ENCODE measurements around the gene SMAP2. TPM values are rescaled to one million over a fixed set of nuclear protein-coding genes. Genes with fewer than 3 reads are reported as not detected.
"Not testable (repeated sequence)": the region's sequence is repeated elsewhere in the genome, so short reads cannot be mapped to it uniquely, and the experiment has no call there.

Gene SMAP2
- total and polyA plus RNA-seq, 10 of the 15 experiments (the other 5 are each of a cell fraction or from before 2014, with no cell fraction given), result 33.4 to 177 (median 105) TPM

GRCh38 chr1:40387381-40388306 is 14.1 kb downstream of the SMAP2 start:
- peaks cover 69% of the 10 kb centered on the region for H3K4me1 ChIP-seq (ENCODE audit: control insufficient read depth, insufficient read depth, low read length)
- BruUV-seq (replicated peaks); H3K9me3 ChIP-seq (replicated peaks; ENCODE audit: control insufficient read depth, insufficient read depth, low read length); ATAC-seq; DNase-seq (ENCODE audit: low read depth, low spot score); intact Hi-C loops (cut with micrococcal nuclease; ENCODE audit: unreplicated experiment); H4K20me1 ChIP-seq (ENCODE audit: control insufficient read depth, insufficient read depth); H3K27me3 ChIP-seq (replicated peaks in 1 of 2; ENCODE audit: control insufficient read depth in 2 of 2, insufficient read depth in 2 of 2, low read length in 1 of 2); FAIRE-seq; H2AFZ ChIP-seq (ENCODE audit: control insufficient read depth, low read depth, low read length); in situ Hi-C loops (cut with MboI): not testable (repeated sequence)
- peaks cover 2 to 13% of the 10 kb centered on the region in 2 experiments for H3K36me3 ChIP-seq (ENCODE audit: control insufficient read depth in 2 of 2, insufficient read depth in 2 of 2, low read length in 1 of 2)
- H3K4me3 ChIP-seq, result peak overlapping the region; percentile 66; the same call in 1 of the 2 replicates
- 74% methylated on average over 29 of the region's 38 CpGs for WGBS (ENCODE audit: insufficient coverage, insufficient replicate concordance, low lambda C conversion rate, missing lambda C conversion rate)
- H3K4me2 ChIP-seq (ENCODE audit: control insufficient read depth, insufficient read depth), result peak overlapping the region; percentile 96
- ChIA-PET SMC1A (ENCODE audit: uncharacterized antibody, unreplicated experiment) (interaction anchor here (0.7 to 18.1 kb wide), 8 partner anchors 11 to 73 kb away, joined by 3 to 426 read pairs (median 26); partner anchors contain the start of gene SMAP2), POLR2A (interaction anchor here (0.6 to 15.7 kb wide), 8 partner anchors 7 to 386 kb away, joined by 3 to 243 read pairs (median 4); partner anchors contain the start of gene SMAP2), CTCF (interaction anchor here (1.2 to 18.7 kb wide), 9 partner anchors 8 to 235 kb away, joined by 3 to 271 read pairs (median 9); partner anchors contain the start of gene SMAP2), RAD21 (ENCODE audit: unreplicated experiment) (interaction anchor here (0.9 to 12.1 kb wide), 9 partner anchors 11 to 303 kb away, joined by 3 to 189 read pairs (median 12); partner anchors contain the start of genes COL9A2 and SMAP2)
- peak overlapping the region; percentile 97 for H3K27ac ChIP-seq (ENCODE audit: control insufficient read depth, insufficient read depth)
- TF ChIP-seq POLR2AphosphoS5 (IDR thresholded peaks at IDR 0.05; ENCODE audit: low read length) (0 out of 2 replicates have a peak, but pooled peaks have one; percentile 5), ZNF687 (IDR thresholded peaks at IDR 0.05) (peak; percentile 31; the same call in 1 of the 2 replicates), LARP7 (IDR thresholded peaks at IDR 0.05) (peak; percentile 37; the same call in 1 of the 2 replicates)
- H3K79me2 ChIP-seq (ENCODE audit: control insufficient read depth, insufficient read depth, low read length), result peaks cover 94% of the 10 kb centered on the region
- peak overlapping the region; percentile 91 for H3K9ac ChIP-seq (ENCODE audit: control insufficient read depth, insufficient read depth, low read length)

GRCh38 chr1:40388456-40389321 is 15.2 kb downstream of the SMAP2 start:
- H3K4me3 ChIP-seq; DNase-seq (ENCODE audit: low read depth, low spot score); H3K9me3 ChIP-seq (replicated peaks; ENCODE audit: control insufficient read depth, insufficient read depth, low read length); BruUV-seq (replicated peaks); intact Hi-C loops (cut with micrococcal nuclease; ENCODE audit: unreplicated experiment); FAIRE-seq; in situ Hi-C loops (cut with MboI); H3K27me3 ChIP-seq (replicated peaks in 1 of 2; ENCODE audit: control insufficient read depth in 2 of 2, insufficient read depth in 2 of 2, low read length in 1 of 2); H4K20me1 ChIP-seq (ENCODE audit: control insufficient read depth, insufficient read depth); H3K9ac ChIP-seq (ENCODE audit: control insufficient read depth, insufficient read depth, low read length); ATAC-seq; H2AFZ ChIP-seq (ENCODE audit: control insufficient read depth, low read depth, low read length): not testable (repeated sequence)
- ChIA-PET CTCF (interaction anchor here (1.2 to 18.7 kb wide), 2 partner anchors 13 to 145 kb away, joined by 3 to 271 read pairs; no protein-coding TSS in a partner anchor), RAD21 (ENCODE audit: unreplicated experiment) (interaction anchor here (0.9 to 12.1 kb wide), 3 partner anchors 11 to 36 kb away, joined by 3 to 189 read pairs (median 8); partner anchors contain the start of gene SMAP2), SMC1A (ENCODE audit: uncharacterized antibody, unreplicated experiment) (interaction anchor here (0.9 to 18.1 kb wide), 3 partner anchors 13 to 44 kb away, joined by 3 to 426 read pairs (median 26); partner anchors contain the start of gene SMAP2), POLR2A (interaction anchor here (0.9 to 15.7 kb wide), 4 partner anchors 10 to 25 kb away, joined by 3 to 243 read pairs (median 13); no protein-coding TSS in a partner anchor)
- Histone ChIP-seq H3K4me2 (ENCODE audit: control insufficient read depth, insufficient read depth) (peak overlapping the region; percentile 11), H3K27ac (ENCODE audit: control insufficient read depth, insufficient read depth) (peak overlapping the region; percentile 45; the same call in 1 of the 2 replicates), H3K4me1 (ENCODE audit: control insufficient read depth, insufficient read depth, low read length) (peaks cover 71% of the 10 kb centered on the region), H3K79me2 (ENCODE audit: control insufficient read depth, insufficient read depth, low read length) (peaks cover 94% of the 10 kb centered on the region), H3K36me3 (ENCODE audit: control insufficient read depth in 2 of 2, insufficient read depth in 2 of 2, low read length in 1 of 2) (peaks cover 2 to 11% of the 10 kb centered on the region in 2 experiments; a peak in 3 of 4 replicates)
- 85% methylated on average over 28 of the region's 28 CpGs for WGBS (ENCODE audit: insufficient coverage, insufficient replicate concordance, low lambda C conversion rate, missing lambda C conversion rate)

All from GM12878 (cell line).